Memory B cell (primary cell): ENCODE results near the gene TM9SF3.

Experiments
- ATAC-seq: fragments of 150-1000 bp; cut with Tn5 transposase; 2 replicates; pipeline ENCODE4 v1.10.0; 2021; ENCODE audit warnings: low read depth, mild to moderate bottlenecking, moderate library complexity
- DNase-seq, 2 donors: peaks; one replicate each; pipeline ENCODE4 v3.0.0; 2022; ENCODE audit warnings: low spot score in 2 of 2
- H3K27ac Mint-ChIP-seq: one replicate; pipeline ENCODE4 v1.8.0; 2022; ENCODE audit warnings: mild to moderate bottlenecking, moderate library complexity, mixed read lengths
- H3K27me3 Mint-ChIP-seq: one replicate; pipeline ENCODE4 v1.8.0; 2022; ENCODE audit warnings: mixed read lengths
- H3K36me3 Mint-ChIP-seq: one replicate; pipeline ENCODE4 v1.8.0; 2022; ENCODE audit warnings: mild to moderate bottlenecking, mixed read lengths
- H3K4me1 Mint-ChIP-seq: one replicate; pipeline ENCODE4 v1.8.0; 2022; ENCODE audit warnings: mixed read lengths
- H3K4me3 Mint-ChIP-seq: one replicate; pipeline ENCODE4 v1.8.0; 2022; ENCODE audit warnings: mild to moderate bottlenecking, moderate library complexity, mixed read lengths
- H3K9me3 Mint-ChIP-seq: one replicate; pipeline ENCODE4 v1.8.0; 2022; ENCODE audit warnings: mixed read lengths

TM9SF3 gene

GRCh38 chr10:96586419-96587263 lies at the start of gene TM9SF3:
Gene TM9SF3, minus strand, starts transcription at chr10:96587012. Its CDS starts 177 bp downstream, at chr10:96586835.
- Mint-ChIP-seq H3K9me3 (no peaks in the 10 kb centered on the region), H3K4me1 (peaks cover 17% of the 10 kb centered on the region), H3K36me3 (no peaks in the 10 kb centered on the region), H3K27me3 (no peaks in the 10 kb centered on the region), H3K4me3 (peak within 1 kb of the TSS; percentile 89), H3K27ac (no peak within 1 kb of the TSS)
- peak; percentile 87 for ATAC-seq
- DNase-seq = peak; percentile 81 to 82

- Mint-ChIP-seq H3K4me3 (no peak overlapping the region), H3K36me3 (peaks cover 30% of the 10 kb centered on the region), H3K27me3 (no peaks in the 10 kb centered on the region), H3K27ac (peak overlapping the region; percentile 85), H3K9me3 (no peaks in the 10 kb centered on the region), H3K4me1 (peaks cover 12% of the 10 kb centered on the region)
- DNase-seq (no peak), ATAC-seq (no peak)
These were observed 49.7 kb upstream of the TM9SF3 start for GRCh38 chr10:96636551-96636950.

- peaks cover 13% of the 10 kb centered on the region for H3K4me1 Mint-ChIP-seq
- H3K27me3 Mint-ChIP-seq = no peaks in the 10 kb centered on the region
- peaks cover 26% of the 10 kb centered on the region for H3K36me3 Mint-ChIP-seq
- DNase-seq (no peak), ATAC-seq (no peak)
- no peaks in the 10 kb centered on the region for H3K9me3 Mint-ChIP-seq
- H3K27ac Mint-ChIP-seq = no peak overlapping the region
- no peak overlapping the region for H3K4me3 Mint-ChIP-seq
These were observed 46.3 kb upstream of the TM9SF3 start for GRCh38 chr10:96632974-96633710.

- Mint-ChIP-seq H3K4me1 (peaks cover 10% of the 10 kb centered on the region), H3K27ac (peak overlapping the region; percentile 32), H3K9me3 (no peaks in the 10 kb centered on the region), H3K36me3 (peaks cover 40% of the 10 kb centered on the region), H3K27me3 (no peaks in the 10 kb centered on the region), H3K4me3 (no peak overlapping the region)
- ATAC-seq (no peak), DNase-seq (no peak)
These were observed 40.5 kb upstream of the TM9SF3 start for GRCh38 chr10:96627292-96627691.

- ATAC-seq (no peak), DNase-seq (no peak)
- Mint-ChIP-seq H3K36me3 (peaks cover 38% of the 10 kb centered on the region), H3K4me1 (peaks cover 8% of the 10 kb centered on the region), H3K9me3 (no peaks in the 10 kb centered on the region), H3K4me3 (no peak overlapping the region), H3K27me3 (no peaks in the 10 kb centered on the region), H3K27ac (no peak overlapping the region)
These were observed 40.0 kb upstream of the TM9SF3 start for GRCh38 chr10:96626795-96627194.

- Mint-ChIP-seq H3K27ac (no peak overlapping the region), H3K36me3 (peaks cover 35% of the 10 kb centered on the region), H3K4me3 (no peak overlapping the region), H3K9me3 (no peaks in the 10 kb centered on the region), H3K4me1 (peaks cover 5% of the 10 kb centered on the region), H3K27me3 (no peaks in the 10 kb centered on the region)
- DNase-seq (no peak), ATAC-seq (no peak)
These were observed 38.4 kb upstream of the TM9SF3 start for GRCh38 chr10:96625173-96625572.

GRCh38 chr10:96622013-96622787 lies 35.4 kb upstream of the TM9SF3 start:
- no peak for ATAC-seq
- H3K9me3 Mint-ChIP-seq = no peaks in the 10 kb centered on the region
- no peak for DNase-seq
- peaks cover 43% of the 10 kb centered on the region for H3K36me3 Mint-ChIP-seq
- H3K27ac Mint-ChIP-seq = no peak overlapping the region
- H3K4me3 Mint-ChIP-seq = no peak overlapping the region
- peaks cover 6% of the 10 kb centered on the region for H3K4me1 Mint-ChIP-seq
- H3K27me3 Mint-ChIP-seq = no peaks in the 10 kb centered on the region

GRCh38 chr10:96619796-96620773 lies 33.3 kb upstream of the TM9SF3 start:
- DNase-seq = no peak
- H3K27ac Mint-ChIP-seq = peak overlapping the region; percentile 72
- no peak overlapping the region for H3K4me3 Mint-ChIP-seq
- peaks cover 8% of the 10 kb centered on the region for H3K4me1 Mint-ChIP-seq
- no peaks in the 10 kb centered on the region for H3K27me3 Mint-ChIP-seq
- no peaks in the 10 kb centered on the region for H3K9me3 Mint-ChIP-seq
- no peak for ATAC-seq
- H3K36me3 Mint-ChIP-seq = peaks cover 47% of the 10 kb centered on the region

GRCh38 chr10:96619120-96619519 lies 32.3 kb upstream of the TM9SF3 start:
- H3K27me3 Mint-ChIP-seq = no peaks in the 10 kb centered on the region
- DNase-seq = no peak
- H3K36me3 Mint-ChIP-seq = peaks cover 51% of the 10 kb centered on the region

GRCh38 chr10:96618653-96619052 lies 31.8 kb upstream of the TM9SF3 start:
- Mint-ChIP-seq H3K36me3 (peaks cover 51% of the 10 kb centered on the region), H3K4me3 (no peak overlapping the region), H3K27me3 (no peaks in the 10 kb centered on the region), H3K9me3 (no peaks in the 10 kb centered on the region), H3K4me1 (peaks cover 8% of the 10 kb centered on the region), H3K27ac (no peak overlapping the region)
- ATAC-seq (no peak), DNase-seq (no peak)

More at GRCh38 chr10:96619120-96619519, 32.3 kb upstream of the TM9SF3 start:
- no peaks in the 10 kb centered on the region for H3K9me3 Mint-ChIP-seq
- H3K27ac Mint-ChIP-seq = peak overlapping the region; percentile 72
- no peak for ATAC-seq
- peaks cover 8% of the 10 kb centered on the region for H3K4me1 Mint-ChIP-seq
- no peak overlapping the region for H3K4me3 Mint-ChIP-seq

GRCh38 chr10:96616961-96617360 lies 30.1 kb upstream of the TM9SF3 start:
- Mint-ChIP-seq H3K9me3 (no peaks in the 10 kb centered on the region), H3K27ac (peak overlapping the region; percentile 73), H3K27me3 (no peaks in the 10 kb centered on the region)

GRCh38 chr10:96614515-96614914 lies 27.7 kb upstream of the TM9SF3 start:
- H3K9me3 Mint-ChIP-seq = no peaks in the 10 kb centered on the region
- no peak overlapping the region for H3K4me3 Mint-ChIP-seq
- peaks cover 10% of the 10 kb centered on the region for H3K4me1 Mint-ChIP-seq
- peaks cover 44% of the 10 kb centered on the region for H3K36me3 Mint-ChIP-seq
- H3K27me3 Mint-ChIP-seq = no peaks in the 10 kb centered on the region
- DNase-seq (no peak), ATAC-seq (no peak)
- peak overlapping the region; percentile 11 for H3K27ac Mint-ChIP-seq

More at GRCh38 chr10:96616961-96617360, 30.1 kb upstream of the TM9SF3 start:
- Mint-ChIP-seq H3K36me3 (peaks cover 49% of the 10 kb centered on the region), H3K4me1 (peaks cover 10% of the 10 kb centered on the region), H3K4me3 (no peak overlapping the region)
- ATAC-seq = no peak
- DNase-seq = no peak

- H3K36me3 Mint-ChIP-seq = peaks cover 44% of the 10 kb centered on the region
- DNase-seq (no peak), ATAC-seq (no peak)
- no peak overlapping the region for H3K27ac Mint-ChIP-seq
- peaks cover 10% of the 10 kb centered on the region for H3K4me1 Mint-ChIP-seq
- H3K9me3 Mint-ChIP-seq = no peaks in the 10 kb centered on the region
- no peaks in the 10 kb centered on the region for H3K27me3 Mint-ChIP-seq
- H3K4me3 Mint-ChIP-seq = no peak overlapping the region
These were observed 26.8 kb upstream of the TM9SF3 start for GRCh38 chr10:96613576-96613975.
